ENCODE results near the gene CERK.

Gene CERK

DNA sequence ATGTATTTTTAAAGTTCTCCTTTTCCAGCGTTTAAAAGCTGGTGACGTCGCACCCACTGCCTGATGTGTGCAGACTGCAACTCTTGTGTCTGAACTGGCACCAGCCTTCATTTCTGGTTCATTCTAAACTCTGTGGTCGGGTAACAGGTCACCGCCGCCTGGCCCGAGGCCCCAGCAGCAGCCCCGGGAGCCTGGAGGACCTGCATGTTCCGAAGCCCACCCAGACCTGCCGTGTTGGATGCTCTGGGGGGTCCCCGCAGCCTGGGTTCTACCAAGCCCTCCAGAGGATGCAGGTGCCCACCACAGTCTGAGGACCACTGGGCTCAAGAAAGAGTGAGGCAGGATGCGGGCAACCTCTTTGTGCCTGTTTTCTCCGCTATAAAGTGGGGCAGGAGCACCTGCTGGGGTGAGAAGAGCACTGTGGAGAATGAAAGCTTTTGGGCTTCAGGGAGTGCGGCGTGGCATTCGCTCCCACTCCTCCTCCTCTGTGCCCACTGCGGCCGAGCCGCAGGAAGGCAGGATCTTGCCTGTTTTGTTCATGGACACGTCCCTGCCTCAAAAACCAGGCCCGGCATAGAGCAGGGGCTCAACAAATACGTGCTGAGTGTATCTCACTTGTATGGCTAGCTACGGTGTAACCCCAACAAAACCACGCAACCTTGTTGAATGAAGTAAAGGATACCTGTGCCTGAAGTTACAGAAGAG lies 40.1 kb downstream of the CERK start:
- TF ChIP-seq CTCF (IDR thresholded peaks at IDR 0.05): no peak
- Histone ChIP-seq H3K4me3 (no peak overlapping the region), H3K27ac (no peak overlapping the region)
- DNase-seq (ENCODE audit: low spot score): no peak

GRCh38 chr22:46696614-46697013 lies 41.4 kb downstream of the CERK start:
- no peak overlapping the region for H3K27ac ChIP-seq
- no peak for TF ChIP-seq CTCF (IDR thresholded peaks at IDR 0.05)
- no peak overlapping the region for H3K4me3 ChIP-seq
- DNase-seq (ENCODE audit: low spot score): no peak

DNA sequence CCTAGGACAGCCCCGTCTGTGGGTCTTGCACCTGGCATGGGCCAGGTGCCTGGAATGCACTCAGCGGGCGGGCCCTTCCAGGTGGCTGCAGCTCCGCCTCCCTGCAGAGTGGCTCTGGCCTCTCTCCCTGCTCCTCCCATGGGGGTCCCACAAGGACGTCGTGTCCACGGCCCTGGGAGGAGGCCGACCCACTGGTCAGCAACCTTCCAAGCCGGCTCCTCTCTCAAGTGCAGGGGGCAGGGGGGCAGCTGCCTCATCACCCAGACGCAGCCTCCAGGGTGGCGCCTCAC lies 41.9 kb downstream of the CERK start:
- no peak for DNase-seq (ENCODE audit: low spot score)
- H3K4me3 ChIP-seq: no peak overlapping the region
- TF ChIP-seq CTCF (IDR thresholded peaks at IDR 0.05): no peak
- H3K27ac ChIP-seq: no peak overlapping the region

- H3K27ac ChIP-seq: no peak overlapping the region
Measured at GRCh38 chr22:46695346-46696228, 42.5 kb downstream of the CERK start.

DNA sequence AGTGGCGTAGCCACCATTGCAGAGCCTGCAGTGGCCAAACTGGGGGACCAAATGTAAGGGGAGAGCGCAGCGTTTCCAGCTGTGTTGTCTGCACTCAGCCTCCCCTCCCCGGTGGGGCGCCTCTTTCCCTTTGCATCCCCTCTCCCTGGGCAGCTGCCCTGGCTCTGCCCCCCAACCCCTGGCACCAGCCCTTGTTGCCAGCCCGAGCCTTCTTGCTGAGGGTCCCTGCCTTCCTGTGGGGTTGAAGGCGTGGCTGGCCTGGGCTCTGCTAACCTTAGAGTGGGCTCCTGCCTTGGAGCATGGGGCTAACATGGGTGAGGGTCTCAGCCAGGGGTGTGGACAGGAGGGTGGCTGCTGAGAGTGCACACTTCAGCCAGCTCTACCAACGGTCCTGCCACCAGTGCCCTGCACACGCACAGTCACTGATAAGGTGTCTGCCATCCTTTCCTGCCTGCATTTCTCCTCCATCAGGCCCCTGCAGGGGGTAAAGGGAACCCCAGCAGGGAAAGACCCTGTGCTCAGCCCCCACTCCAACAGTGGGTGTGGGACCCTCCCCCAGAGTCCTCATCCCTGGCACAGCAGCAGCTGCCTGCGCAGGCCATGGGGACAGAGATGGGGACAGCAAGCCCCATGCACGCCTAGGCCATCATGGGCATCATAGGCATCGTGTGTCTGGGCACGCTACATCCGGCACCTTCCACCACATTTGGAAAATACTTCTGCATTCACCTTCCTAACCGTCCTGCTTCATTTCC lies 43.5 kb downstream of the CERK start:
- Histone ChIP-seq H3K27ac (no peak overlapping the region), H3K4me3 (no peak overlapping the region)
- TF ChIP-seq CTCF (IDR thresholded peaks at IDR 0.05): no peak
- no peak for DNase-seq (ENCODE audit: low spot score)

More at GRCh38 chr22:46695346-46696228, 42.5 kb downstream of the CERK start:
- H3K4me3 ChIP-seq: no peak overlapping the region
- no peak for DNase-seq (ENCODE audit: low spot score)
- TF ChIP-seq CTCF (IDR thresholded peaks at IDR 0.05): no peak

DNA sequence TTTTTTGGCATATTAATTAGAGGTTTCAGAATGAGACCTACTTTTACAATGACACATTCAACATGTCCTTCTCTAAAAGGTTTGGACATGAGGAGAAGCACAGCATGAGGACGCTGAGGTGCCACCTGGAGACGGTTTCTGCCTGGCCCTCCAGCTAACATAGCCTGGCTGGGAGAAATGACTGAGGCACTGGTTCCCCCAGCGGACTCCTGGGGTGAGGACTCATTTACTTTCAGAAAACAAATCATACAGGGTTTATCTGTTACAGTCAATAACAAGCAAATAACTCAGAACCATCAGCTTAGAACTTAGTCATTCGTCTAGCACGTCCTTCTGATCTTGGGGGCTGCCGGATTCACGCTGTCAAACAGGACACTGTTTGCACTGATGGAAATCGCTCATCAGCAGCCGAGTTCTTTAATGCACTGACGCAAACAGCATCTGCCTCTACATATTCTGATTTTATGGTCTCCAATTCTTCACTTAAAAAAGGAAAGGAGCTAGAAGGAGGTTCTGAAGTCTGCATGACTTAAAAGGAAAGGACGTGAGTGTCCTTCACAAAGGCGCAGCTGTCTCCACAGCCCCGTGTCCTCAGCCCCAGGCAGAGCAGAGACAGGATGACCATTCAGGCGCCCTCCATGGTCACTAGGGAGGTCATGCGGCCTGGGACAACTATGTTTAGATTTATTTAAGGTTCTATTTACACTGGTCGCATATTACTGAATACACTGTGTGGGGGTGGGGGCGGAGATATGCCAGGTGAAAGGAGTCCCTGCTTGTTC lies 44.2 kb downstream of the CERK start:
- Histone ChIP-seq H3K4me3 (no peak overlapping the region), H3K27ac (no peak overlapping the region)
- no peak for TF ChIP-seq CTCF (IDR thresholded peaks at IDR 0.05)
- no peak for DNase-seq (ENCODE audit: low spot score)
